HG03575 (cell line): ENCODE data around the gene GABRG3.

Experiments
- ATAC-seq: cut with Tn5 transposase; IDR thresholded peaks from one replicate; pipeline ENCODE4 v1.9.1; 2021; ENCODE audit not compliant: unreplicated experiment, insufficient number of reproducible peaks, low FRiP score; ENCODE audit errors: extremely low read depth

The GABRG3 gene

DNA sequence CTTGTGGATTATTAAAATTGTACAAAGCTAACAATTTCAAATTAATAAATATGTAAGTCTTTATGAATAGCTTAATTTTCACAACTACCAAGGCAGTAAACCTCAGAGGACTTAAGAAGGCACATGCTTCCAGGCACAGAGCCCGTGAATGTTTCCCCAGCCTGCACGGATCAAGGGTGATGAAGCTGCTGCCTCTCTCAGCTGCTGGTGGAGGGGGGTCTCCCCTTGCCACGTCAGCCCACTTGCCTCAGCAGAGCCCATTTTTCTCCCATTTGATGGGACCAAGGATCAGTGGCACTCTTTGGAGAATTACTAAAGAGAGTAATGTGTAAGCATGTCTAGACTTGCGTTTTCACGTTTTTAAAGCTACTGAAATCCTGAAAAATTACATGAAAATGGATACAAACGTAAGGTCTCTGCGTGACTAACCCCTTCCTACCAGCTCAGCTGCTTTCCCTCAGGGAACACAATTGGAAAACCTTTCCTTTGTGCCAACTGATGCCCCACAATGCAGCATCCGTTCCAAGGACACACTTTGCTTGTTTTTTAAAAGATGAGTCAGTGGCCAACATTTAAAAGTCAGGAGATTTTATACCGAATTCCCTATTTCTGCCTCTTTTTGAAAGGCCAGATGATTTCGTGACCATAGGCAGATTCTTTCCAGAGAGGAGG, 494.1 kb downstream of the GABRG3 start:
- no peak for ATAC-seq

GRCh38 chr15:27466758-27467157, 495.8 kb downstream of the GABRG3 start:
- ATAC-seq = no peak

DNA sequence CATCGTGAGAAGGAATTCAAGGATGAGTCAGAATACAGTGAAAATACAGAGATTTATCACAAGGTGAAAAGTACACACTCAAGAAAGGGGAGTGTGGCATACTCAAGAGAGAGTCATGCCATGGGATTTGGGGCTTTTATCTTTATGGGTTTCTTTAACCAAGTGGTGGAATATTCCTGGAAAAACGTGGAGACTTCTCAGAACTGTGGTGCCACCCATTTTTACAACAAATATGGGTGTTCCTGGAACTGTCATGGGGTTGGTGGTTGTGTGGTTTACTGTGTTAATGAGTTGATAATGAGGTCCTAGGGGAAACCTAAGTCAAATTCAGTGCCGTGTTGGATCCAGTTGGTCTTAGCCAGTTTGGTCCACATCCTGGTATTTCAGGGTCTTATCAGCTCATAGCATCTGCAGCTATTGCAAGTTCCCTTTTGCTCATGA, 497.2 kb downstream of the GABRG3 start:
- no peak for ATAC-seq

- no peak for ATAC-seq
These were observed 502.9 kb downstream of the GABRG3 start for GRCh38 chr15:27473845-27474244.

GRCh38 chr15:27475395-27475794, 504.4 kb downstream of the GABRG3 start:
- ATAC-seq = no peak

DNA sequence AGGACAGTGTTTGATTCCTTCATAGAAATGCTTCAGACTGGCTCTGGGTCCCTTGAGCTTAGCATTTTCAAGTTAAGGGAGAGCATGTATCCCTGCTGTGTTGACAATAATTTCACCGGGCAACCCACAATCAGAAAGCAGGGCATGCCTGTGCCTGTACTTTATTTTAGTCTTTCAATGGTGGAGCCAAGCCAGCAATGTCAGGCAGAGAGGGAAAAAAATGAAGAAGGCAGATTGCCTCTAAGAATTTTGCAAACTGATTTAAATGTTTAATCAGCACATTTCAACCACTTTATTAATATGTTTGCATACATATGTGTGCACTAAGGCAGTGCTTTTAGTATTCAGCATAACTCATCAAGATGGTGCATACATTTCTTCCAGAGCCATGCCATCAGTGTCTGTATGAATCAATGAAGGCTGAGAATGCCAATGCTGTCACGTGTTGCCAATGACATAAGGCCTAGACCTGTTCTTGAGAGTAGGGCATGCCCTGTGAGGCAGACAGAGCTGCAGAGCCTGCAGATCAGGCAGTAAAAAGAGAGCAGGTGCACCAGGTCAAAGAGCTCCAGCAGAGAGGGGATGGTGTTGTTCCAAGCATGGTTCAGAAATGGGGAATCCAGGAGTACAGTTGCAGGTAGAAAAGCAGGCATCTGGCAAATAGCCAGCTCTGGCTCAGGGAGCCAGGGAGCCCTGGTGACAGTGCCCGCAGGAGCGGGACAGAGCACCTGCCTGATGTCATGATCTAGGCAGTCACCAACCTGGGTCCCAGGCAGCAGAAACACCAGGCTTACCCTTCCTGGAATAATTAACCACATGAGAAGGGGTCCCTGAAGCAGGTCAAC, 508.5 kb downstream of the GABRG3 start:
- ATAC-seq = no peak

- no peak for ATAC-seq
These were observed 509.2 kb downstream of the GABRG3 start for GRCh38 chr15:27480141-27480530.

DNA sequence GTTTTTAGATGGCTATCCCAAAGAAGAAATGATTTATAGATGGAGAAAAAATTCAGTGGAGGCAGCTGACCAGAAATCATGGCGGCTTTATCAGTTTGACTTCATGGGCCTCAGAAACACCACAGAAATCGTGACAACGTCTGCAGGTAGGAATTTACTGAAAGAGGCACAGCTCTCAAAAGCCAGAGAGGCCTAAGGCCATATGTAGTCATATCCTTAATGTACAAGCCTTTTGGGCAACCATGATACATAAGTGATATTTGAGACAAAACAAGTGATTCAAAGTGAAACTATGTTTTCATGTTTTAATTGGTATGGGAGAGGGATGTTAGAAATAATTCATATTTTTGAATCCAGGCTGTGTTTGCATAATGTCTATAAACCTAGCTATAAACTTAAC, 509.7 kb downstream of the GABRG3 start:
- ATAC-seq = no peak

GRCh38 chr15:27481768-27482167, 510.8 kb downstream of the GABRG3 start:
- ATAC-seq = no peak

GRCh38 chr15:27482287-27482686, 511.3 kb downstream of the GABRG3 start:
- ATAC-seq = no peak

DNA sequence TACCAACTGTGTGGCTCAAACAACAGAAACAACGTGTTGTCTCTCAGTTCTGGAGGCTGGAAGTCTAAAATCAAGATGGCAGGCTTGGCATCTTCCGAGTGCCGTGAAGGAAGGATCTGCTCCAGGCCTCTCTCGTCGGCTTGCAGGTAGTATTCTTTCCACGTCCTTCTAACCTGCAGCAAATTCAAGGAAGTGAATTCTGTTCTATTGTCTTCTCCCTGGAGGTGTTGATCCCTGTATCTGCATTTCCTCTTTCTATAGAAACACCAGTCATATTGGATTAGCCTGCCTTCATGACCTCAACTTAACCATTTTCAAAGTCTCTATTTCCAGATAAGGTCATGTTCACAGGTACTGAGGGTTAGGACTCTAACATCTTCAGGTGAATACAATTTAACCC, 512.1 kb downstream of the GABRG3 start:
- no peak for ATAC-seq

DNA sequence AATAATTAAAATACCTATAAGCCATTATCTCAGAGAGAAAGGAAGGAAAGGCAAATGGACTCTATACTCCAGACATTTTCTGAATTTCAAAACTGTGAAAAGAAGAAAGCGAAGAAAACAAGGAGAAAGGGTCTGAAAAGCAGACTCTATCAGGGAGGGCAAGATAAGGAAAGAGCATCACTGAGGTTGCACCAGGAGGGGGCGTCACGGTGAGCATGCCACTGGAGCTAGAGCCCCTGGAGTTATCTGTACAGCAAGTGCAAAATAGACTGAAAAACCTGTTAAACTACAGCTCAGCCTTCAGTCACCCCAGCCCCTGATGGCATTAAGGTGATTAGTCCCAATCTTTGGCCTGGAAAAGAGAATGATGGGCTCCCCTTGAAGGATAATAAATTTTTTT, 514.3 kb downstream of the GABRG3 start:
- ATAC-seq = no peak

- no peak for ATAC-seq
These were observed 515.1 kb downstream of the GABRG3 start for GRCh38 chr15:27486051-27486450.

DNA sequence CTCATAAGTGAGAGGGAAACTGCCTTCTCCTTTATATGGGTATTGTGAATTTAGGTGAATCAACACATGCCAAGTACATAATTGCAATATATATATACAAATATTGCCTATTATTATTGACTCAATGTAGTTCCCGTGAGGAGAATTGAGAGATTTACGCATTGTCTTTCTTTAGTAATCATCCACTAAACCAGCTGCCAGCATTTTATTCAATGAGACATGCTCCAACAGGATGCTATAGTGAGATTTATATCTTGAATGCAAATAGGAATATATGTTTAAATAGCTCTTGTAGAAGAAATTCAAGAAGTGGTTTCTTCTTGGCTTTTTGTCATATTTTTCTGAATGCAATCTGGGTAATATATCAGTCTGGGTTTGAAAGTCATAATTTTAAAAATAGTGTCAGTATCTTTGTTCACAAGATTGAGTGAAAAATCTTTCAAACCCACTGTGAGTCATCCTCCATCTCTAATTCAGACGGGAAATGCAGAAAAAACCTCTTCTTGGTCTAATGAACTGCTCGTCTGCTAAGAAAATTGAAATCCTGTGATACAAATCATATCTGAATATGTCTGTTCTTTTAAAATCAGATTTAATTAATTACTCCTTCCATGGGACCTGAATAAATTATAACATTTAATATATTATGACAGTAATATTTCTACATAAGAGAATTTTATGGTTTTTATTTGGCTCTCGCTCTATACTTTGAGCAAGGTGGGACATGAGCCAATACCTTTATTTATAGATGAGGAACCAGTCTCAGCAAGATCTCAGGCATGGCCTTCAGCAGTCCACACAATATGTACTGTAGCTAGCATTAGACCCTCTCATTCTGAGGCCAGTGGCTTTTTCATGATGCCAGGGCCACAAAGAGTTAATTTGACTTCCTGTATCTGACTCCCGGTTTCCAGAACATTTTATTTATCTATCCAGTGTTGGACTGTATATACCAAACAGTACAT, 516.0 kb downstream of the GABRG3 start:
- ATAC-seq = no peak

DNA sequence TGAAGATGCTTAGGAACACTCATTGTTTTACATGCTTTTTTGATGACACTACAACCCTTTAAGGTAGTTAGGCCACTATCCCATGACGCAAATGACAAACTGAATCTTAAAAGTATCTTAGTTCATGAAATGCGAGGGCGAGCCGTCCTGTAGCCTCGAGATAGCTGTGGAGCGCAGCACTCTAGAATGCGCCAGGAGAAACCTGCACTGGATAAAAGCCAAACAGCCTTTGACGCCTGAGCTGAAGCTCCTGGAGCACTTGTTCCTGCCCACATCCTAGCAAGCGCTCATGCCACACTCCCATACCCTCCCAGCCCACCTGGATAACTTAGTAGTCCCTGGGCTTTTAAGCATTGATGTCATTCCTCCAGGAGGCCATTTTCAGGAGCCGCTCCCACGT, 516.9 kb downstream of the GABRG3 start:
- ATAC-seq = no peak

DNA sequence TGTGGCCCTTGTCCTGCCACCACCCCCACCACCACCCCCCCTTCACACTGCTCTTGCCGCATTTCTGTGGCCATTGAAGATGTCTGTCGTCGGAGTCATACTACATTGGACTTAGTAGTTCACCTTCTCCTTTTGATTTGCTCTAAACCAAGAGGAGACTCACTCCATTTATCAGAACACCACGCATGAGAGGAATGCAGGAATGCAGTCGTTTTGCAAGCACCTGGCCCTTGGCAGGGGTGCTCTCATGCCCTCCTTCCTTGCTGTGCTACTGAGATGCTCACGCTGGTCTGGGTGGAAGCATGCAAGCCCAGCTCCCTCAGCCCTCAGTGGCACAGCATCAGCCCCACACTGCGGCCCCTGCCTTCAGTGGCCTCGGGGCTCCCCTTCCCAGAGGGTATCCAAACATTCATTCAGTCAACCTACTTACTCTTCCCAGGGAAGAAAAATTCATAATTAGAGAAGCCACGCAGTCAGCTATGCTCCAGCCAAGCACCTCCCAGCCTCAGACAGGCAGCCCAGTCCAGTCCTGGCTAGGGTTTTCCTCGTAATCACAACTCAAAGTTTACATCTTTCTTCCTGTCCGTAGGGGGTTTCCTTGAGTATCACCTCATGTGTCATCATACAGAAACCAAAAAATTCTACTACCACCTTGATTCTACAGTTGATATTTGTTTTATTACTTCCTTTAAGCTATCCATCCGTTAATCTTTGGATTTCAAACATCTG, 520.0 kb downstream of the GABRG3 start:
- no peak for ATAC-seq

DNA sequence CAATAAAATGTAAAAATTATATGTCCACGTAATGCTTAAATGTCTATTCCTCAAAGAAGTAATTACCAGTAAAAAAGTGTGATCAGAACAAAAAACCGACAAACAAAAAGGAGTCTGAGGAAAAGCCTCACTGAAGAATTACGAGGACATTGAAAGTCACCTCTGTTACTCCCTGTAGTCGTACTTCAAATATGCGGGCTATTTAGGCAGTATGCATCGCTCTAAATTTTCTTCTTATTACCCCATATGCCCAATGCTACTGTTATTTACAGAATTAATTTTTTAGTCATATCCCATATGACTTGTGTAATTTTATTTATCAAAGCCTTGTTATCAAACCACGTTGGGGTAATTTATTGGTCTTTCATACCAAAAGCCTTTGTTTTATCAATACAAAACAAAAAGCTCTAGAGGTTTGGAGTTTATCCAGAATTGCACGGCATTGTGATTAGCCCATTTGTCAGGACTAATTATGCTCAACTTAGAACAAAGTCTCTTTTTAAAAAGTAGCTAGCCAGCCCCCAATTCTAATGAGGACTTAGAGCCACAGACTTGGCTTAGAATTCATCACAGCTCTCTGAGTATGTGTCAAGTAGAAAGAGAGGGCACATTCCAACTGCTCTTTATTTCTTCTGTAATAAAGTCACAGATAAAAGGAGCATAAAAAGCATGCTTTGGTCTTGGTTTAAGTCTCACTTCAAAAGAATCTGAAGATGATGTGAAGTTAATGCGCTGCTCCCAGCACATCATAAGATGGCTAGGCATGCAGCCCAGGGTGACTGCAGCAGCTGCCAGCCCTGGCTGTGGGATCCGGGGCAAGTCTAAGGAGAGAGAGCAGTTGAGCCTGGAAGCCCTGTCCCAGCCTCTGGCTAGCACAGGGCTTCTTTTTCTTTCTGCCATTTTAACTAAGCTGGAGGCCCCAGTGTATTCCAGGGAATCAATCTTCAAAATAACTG, 521.0 kb downstream of the GABRG3 start:
- no peak for ATAC-seq

DNA sequence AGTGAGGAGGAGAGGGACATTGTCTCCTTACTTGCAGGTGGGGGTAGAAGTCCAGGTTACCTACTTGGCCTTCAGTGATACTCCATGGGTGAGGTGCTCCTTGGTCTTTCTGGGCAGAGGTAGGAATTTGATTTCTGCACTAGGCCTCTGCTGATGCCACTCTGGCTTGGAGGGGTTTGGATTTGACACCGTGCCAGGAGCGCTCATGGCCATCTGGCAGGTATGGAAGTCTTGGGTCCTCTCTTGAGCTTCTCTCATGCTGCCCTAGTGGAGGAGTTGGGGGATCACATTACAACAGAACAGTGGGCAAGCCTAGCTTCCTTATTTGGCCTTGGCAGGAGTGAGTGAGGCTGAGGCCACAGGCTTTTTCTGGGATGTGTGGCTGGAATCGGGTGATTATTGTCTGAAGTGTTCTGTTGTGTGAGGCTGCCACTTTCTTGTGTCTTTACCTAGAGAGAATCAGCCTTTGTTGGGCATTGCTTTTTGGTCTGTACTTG, 525.0 kb downstream of the GABRG3 start:
- no peak for ATAC-seq
